Hematopoietic multipotent progenitor cell treated with erythropoietin and hydrocortisone succinate and interleukin-3 and kit ligand, for 6 days (in vitro differentiated cells): ENCODE measurements around the gene PUS7.
A peak's percentile ranks its signal among the peaks of the same experiment; 100 is the strongest.
"Not testable (repeated sequence)": the region's sequence is repeated elsewhere in the genome, so short reads cannot be mapped to it uniquely, and the experiment has no call there.

Experiments
- DNase-seq: peaks from one replicate; pipeline ENCODE4 v3.0.0-alpha.2; 2015

The PUS7 gene

GRCh38 chr7:105439174-105439893 is 82.7 kb downstream of the PUS7 start:
- no peak for DNase-seq

GRCh38 chr7:105438847-105439173 is 83.3 kb downstream of the PUS7 start:
- no peak for DNase-seq

- no peak for DNase-seq
These were observed 83.8 kb downstream of the PUS7 start for GRCh38 chr7:105438254-105438653.

- DNase-seq = not testable (repeated sequence)
These were observed 84.7 kb downstream of the PUS7 start for GRCh38 chr7:105437356-105437755.

- peak; percentile 79 for DNase-seq
These were observed 92.1 kb downstream of the PUS7 start for GRCh38 chr7:105429746-105430612.

GRCh38 chr7:105426606-105427146 is 95.4 kb downstream of the PUS7 start:
- no peak for DNase-seq

GRCh38 chr7:105423987-105424386 is 98.1 kb downstream of the PUS7 start:
- DNase-seq = no peak

- DNase-seq = peak; percentile 27
These were observed 108.1 kb downstream of the PUS7 start for GRCh38 chr7:105413887-105414437.

GRCh38 chr7:105410774-105411173 is 111.3 kb downstream of the PUS7 start:
- not testable (repeated sequence) for DNase-seq

- not testable (repeated sequence) for DNase-seq
These were observed 112.3 kb downstream of the PUS7 start for GRCh38 chr7:105409775-105410174.

GRCh38 chr7:105408791-105409410 is 113.2 kb downstream of the PUS7 start:
- no peak for DNase-seq
